GM10266 (cell line): ENCODE results near the gene PDE8A.

ENCODE experiments used
- DNase-seq: peaks from one replicate; pipeline ENCODE4 v3.0.0; 2012; ENCODE audit errors: extremely low spot score
- TF ChIP-seq, protein P1 (sequence below): IDR thresholded peaks from 2 replicates; pipeline ENCODE4 v1.5.1; 2012; ENCODE audit warnings: mild to moderate bottlenecking, low read depth; ENCODE audit not compliant: control insufficient read depth, insufficient read depth; ENCODE audit errors: missing control alignments

Gene PDE8A

DNA sequence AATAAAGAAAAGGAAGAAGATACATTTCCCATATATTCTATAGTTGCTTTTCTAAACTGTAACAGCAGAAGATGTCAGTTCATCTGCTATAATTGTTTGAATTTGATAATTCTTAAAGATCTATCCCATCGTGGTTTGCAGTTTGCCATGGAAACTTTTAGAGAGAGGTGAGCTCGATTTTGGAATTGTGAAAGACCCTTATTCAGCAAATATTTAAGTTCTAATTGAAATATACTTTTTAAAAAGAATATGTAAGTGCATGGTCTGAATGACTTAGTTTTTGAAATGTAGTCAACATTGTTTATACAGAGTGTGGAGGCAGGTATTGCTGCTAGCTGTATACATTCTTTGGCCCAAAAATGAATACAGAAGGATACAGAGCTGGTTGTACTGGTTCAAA, 127.7 kb downstream of the PDE8A start:
- DNase-seq: no peak
- TF ChIP-seq, protein P1, sequence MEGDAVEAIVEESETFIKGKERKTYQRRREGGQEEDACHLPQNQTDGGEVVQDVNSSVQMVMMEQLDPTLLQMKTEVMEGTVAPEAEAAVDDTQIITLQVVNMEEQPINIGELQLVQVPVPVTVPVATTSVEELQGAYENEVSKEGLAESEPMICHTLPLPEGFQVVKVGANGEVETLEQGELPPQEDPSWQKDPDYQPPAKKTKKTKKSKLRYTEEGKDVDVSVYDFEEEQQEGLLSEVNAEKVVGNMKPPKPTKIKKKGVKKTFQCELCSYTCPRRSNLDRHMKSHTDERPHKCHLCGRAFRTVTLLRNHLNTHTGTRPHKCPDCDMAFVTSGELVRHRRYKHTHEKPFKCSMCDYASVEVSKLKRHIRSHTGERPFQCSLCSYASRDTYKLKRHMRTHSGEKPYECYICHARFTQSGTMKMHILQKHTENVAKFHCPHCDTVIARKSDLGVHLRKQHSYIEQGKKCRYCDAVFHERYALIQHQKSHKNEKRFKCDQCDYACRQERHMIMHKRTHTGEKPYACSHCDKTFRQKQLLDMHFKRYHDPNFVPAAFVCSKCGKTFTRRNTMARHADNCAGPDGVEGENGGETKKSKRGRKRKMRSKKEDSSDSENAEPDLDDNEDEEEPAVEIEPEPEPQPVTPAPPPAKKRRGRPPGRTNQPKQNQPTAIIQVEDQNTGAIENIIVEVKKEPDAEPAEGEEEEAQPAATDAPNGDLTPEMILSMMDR: no peak

DNA sequence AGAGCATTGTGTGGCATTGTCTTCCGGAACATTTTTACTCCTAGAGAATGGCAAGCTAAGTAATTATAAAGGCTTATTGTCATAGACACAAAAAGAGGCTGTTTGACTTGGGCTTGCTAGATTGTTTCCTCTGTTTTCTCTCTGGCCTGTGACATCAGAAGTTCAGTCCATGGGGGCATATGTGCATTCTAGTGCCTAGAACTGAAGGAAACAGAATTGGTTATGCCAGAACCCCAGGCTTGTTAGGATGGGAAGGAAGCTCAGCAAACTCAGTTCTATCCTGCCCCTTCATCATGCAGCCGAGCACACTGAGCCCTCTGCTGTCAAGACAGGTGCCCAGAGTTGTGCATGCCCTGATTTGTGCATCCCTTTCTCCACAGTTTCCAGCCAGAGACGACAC, 131.3 kb downstream of the PDE8A start:
- no peak for DNase-seq
- TF ChIP-seq, protein P1: no peak

DNA sequence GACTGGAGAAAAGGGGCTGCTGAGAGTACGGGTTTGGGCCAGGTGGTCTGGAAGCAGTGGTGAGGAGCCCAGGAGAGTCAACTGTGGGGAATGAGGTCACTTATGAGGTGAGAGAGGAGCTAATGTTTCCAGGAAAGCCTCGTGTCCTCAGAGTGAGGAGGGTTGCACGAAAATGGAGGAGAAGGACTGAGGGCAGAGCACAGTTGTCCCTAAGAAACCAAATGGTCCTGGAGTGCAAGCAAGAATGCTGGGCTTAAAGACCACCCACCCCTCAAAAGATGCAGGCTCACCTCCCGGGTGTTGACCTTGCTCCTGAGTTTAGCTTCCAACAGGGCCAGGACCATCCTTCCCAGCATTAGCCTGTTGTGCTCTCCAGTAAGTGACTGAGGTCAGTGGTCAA, 133.2 kb downstream of the PDE8A start:
- no peak for DNase-seq
- TF ChIP-seq, protein P1: no peak

DNA sequence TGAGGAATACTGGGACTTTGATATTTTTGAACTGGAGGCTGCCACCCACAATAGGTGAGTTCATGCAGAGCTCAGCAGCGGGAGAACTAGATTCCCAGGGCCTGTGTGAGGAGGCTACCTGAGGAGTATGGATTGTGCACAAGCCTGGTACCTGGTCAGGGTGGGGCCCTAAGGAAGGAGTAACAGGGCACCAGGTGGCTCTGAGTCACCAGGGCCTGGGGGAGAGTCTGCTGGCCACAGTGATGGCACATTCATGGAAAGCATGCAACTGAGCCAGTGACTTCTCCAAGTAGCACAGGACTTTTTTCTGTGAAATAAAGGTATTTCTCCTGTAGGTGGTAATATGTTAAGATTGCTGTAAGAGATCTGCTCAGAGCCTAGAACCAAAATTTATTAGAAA, 134.4 kb downstream of the PDE8A start:
- TF ChIP-seq, protein P1: no peak
- DNase-seq: no peak

DNA sequence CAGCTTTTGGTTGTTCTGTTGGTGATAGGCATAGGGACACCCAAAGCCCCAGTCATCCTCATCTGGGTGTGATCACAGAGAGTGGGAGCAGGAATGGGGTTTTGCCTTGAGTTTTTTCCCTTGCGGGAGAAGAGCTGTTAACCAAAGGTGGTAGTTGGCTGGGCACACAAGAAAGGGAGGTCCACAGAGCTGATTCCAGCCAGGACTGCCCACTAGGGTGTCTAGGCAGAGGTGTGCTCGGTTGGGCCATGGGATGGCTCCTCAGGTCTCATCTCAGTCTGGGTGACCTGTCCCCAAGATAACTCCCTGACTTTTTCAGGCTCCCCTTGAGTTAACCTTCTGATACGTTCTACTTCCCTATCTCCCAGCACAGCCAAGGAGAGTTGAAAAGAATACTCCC, 134.8 kb downstream of the PDE8A start:
- TF ChIP-seq, protein P1: no peak
- DNase-seq: no peak

DNA sequence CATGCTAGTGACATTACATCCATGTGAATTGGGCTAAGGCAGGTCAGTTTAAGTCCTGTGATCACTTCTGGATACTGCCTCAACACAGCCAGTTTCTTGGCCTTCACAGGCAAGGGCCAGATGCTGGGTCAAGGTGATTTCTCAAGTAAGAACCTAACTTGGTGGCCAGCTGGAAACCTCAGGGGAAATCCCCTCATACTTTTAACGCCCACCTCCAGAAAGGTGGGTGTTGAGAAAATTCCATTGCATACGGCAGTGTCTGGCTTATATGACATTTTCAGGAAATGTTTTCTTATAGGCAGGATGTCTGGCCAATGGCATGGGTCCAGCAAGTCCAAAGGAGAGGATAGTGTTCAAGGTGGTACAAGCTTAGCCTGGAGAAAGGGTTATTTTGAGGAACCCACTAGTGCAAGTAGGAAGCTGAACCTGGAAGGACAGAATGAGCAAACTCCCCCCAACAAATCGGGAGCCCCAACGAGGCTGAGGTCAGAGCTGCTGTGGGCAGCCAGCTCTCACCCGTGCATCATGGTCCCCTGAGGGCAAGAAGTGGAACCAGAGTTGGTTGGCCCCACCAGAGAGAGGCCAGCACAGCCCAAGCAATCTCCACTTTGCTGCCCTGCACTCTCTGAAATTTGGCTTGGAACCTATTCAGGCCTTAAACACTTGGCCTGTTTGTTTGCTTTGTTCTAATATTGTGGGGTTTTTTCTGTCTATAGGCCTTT, 135.4 kb downstream of the PDE8A start:
- DNase-seq: peak; percentile 40
- TF ChIP-seq, protein P1: no peak

DNA sequence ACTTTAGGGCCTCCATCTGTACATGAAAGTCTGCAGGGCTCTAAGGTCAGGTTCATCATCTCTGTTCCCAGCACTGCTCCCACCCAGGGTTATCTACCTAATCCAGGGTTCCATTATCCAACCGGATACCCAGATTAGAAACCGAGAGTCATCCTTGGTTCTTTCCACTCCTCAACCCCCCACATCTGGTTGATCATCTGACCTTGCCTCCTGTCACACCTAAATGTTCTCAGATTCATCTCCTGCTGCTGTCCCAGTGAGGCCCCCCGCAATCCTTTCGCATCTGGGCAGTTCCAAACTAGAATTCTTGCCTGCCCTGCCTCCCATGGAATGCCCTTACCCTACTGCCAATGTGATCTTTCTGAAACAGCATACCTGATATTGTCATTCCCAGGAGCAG, 136.5 kb downstream of the PDE8A start:
- TF ChIP-seq, protein P1: no peak
- DNase-seq: no peak
